ENCODE data around the gene MLEC.

The MLEC gene

DNA sequence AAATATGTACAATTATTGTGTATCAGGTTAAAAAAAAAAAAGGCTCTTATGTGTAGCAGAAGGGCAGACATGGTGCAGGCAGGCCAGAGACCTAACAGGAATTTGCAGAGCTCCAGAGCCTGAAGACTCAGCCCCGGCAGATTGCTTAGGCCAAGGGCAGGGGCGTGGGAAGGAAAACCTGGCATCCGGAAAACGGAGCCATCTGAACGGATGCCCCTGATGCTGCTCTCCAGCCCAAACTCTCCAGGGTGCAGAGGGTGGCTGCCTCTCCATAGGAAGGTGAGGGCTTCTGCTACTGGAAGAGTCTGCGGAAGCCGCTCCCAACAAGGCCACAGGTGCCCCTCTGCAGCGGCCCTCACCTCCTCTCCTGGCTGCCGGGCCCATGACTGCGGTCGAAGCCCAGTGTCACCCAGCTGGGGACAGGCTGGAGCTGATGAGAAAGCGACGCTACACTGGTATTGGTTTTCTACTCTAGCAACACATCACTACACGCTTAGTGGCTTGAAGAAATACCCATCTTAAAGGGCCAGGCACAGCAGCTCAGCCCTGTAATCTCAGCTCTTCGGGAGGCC lies 58.1 kb downstream of the MLEC start:
- no peak for DNase-seq (ENCODE audit: low spot score)

DNA sequence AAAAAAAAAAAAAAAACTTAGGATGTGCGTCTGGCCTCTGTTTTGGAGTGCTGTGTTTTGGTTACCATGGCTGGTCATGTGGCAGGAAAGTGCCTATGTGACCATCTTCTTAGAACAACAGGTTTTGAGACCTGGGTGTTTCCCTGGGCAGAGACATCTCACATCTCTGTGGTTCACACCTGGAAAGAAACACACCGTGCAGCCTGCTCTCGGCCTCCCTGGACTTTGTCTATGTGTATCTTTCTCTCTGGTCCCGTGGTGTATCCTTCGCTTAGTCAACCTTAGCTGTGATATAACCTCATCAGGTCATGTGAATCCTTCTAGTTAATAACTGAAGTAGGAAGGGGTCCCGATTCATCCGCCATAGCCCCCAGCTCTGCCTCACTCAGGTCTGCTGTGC lies 61.3 kb downstream of the MLEC start:
- DNase-seq (ENCODE audit: low spot score): no peak

DNA sequence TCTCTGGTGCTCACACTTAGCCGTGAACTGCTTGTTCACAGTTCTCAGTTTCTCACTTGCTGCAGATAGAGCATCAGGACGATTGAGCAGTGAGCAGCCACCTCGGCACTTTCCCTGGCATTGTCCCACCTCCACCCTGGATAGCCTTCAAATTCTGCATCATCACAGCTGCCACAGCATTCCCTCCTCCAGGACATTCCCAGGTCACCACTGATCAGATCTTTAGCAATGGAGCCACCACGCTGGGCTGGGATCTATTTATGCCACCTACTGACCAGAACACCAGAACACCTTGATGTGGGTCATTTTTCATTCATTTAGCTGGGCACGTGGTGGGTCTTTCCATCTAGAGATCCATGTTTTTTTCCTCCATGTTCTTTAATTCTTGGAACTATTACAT lies 62.3 kb downstream of the MLEC start:
- DNase-seq (ENCODE audit: low spot score): no peak

DNA sequence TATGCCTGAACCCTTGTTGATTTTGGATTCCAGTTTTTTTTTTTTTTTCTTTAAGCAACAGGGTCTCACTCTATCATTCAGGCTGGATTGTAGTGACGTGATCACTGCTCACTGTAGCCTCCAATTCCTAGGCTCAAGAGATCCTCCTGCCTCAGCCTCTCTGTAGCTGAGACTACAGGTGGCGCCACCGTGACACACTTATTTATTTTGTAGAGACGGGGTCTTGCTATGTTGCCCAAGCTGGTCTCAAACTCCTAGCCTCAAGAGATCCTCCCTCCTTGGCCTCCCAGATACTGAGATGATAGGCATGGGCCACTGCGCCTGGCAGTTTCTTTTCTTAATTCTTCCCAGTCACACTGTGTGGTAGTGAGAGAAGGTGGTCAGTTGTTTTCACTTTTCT lies 63.9 kb downstream of the MLEC start:
- no peak for DNase-seq (ENCODE audit: low spot score)

DNA sequence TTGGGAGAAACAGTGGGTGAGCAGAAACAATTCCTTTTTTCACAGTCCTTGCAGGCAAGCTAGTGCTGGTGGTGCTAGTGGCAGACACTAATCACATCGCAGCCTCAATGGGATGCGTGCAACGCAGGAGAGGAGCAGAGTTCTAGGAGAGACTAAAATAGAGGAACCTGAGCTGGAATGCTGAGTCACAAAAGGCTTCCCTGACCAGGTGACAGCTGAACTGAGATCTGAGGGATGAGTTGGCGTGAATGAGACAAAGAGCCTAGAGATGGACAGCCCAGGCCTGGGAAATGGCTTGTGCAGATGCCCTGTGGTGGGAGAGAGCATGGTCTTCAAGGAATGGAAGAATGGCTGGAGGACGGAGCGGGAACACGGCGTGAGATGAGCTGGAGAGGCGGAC lies 64.4 kb downstream of the MLEC start:
- no peak for DNase-seq (ENCODE audit: low spot score)

All from GM03348 (cell line).